Kidney glomerular epithelial cell (primary cell): ENCODE data around the gene LRRFIP1.

Experiments used
- DNase-seq: peaks from one replicate; lab custom pipeline; 2025; lab: John Stamatoyannopoulos, UW

The LRRFIP1 gene

DNA sequence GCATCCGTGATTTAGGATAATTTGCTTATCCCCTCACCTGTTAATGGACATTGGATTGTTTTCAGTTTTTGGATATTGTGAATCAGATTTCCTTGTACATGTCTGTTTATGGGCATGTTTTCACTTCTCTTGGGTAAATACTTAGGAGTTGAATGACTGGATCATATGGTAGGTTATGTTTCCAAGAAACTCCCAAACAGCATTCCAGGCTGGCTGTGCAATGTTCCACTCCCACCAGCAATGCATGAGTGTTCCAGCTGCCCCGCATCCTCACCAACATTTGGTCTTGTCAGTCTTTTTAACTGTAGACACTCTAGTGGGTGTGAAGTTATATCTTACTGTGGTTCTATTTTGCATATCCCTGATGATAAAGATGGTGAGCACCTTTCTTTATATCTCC lies 8.9 kb upstream of the LRRFIP1 start:
- peak; percentile 10 for DNase-seq

GRCh38 chr2:237623428-237624403 lies 3.7 kb upstream of the LRRFIP1 start:
- DNase-seq, result no peak

DNA sequence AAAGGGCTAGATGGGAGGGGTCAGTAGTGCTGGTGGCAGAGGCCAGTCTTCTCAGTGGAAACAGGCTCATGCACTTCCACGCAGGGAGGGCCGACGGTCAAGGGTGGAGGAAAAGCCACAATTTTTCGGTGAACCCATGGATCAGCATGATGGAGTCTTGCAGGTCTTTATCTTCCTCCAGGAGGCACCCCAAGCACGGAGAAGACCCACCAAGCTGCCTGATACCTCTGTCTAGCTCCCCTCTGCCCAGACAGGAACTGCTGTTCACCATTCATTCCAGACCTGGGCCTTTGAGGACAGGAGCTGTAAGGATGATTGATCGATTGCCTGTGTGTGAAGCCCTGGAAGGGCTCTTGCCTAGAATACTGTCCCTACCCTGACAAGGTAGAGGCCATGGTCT lies 2.8 kb upstream of the LRRFIP1 start:
- DNase-seq, result no peak

DNA sequence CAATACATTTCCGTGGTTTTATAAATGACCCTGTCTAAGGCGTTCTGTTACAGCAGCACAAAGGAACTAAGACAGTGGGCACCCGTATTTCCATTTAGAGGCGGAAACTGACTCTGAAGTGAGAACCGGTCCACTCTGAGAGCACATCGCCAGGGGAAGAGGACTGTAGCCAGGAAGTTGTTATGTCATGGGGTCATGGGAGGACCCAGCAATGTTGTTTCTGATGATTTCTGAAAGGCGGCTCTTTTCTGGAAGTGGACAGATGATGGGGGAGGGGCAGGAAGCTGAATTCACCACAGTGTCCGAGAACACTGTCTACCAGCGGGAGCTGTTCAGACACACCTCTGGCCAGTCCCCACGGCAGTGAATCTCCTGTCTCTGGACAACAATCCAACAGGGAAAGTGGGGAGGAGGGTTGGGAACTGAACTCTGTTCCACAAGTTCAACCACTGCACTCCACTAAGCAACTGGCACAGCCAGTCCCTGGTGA lies 2.1 kb upstream of the LRRFIP1 start:
- DNase-seq, result no peak

GRCh38 chr2:237625777-237626176 lies 1.6 kb upstream of the LRRFIP1 start:
- no peak for DNase-seq

- no peak for DNase-seq
Observed at GRCh38 chr2:237626813-237627440, 460 bp upstream of the LRRFIP1 start.

DNA sequence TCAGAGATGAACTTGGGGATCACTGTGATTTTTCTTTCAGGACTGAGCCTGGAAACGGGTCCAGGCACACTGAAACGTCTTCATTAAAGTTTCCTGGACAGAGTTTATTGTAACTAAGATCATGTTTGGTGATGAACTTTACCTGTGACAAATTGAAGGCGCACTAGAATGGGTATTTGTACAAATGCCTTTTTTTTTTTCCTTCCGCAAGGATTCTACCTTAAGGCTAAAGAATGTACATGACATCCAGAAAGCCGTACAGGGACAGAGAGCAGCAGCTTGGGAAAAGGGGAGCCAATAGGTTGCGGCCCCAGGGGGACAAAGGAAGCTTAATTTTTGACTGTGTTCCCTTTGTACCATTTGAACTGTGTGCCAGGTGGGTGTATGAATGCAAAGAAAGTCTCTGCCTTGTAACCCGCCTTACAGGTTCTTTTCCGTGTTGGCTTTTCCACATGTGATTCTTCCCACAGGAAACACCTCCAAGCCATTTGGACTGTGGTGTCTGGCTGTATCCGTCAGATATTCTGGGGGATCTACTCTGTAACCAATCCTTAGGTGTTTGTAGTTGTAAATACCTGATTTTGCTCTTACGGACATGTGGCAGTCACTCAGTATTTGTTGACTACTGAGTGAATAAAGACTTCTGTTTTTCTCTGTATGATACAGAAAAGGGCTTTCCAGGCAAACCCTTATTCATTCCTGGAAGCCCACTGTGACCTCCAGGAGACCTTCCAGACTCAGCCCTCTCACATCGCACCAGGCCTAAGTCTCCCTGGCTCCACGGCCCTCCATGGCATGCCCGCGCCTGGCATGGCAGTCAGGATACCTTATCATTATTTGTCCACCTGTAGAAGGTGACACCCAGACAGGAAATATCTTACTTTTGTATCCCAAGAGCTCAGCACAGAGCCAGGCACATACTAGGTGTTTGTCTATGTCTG lies 1.1 kb downstream of the LRRFIP1 start:
- no peak for DNase-seq

DNA sequence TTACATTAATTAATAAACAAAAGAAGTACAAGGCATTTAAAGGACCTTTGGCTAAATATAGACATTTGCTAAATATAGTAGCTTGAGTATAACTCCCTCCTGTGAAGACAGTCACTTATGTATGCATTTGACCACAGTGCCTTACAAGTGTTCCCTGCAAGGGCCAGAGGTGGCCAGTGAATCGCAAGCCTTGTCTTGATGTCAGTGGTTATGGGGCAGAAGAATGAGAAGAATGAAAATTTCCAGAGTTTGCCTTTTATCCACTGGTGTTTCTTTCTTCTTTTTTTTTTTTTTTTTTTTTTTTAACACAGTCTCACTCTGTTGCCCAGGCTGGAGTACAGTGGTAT lies 1.8 kb downstream of the LRRFIP1 start:
- no peak for DNase-seq

- peak; percentile 10 for DNase-seq
Observed at GRCh38 chr2:237629739-237630138, 2.4 kb downstream of the LRRFIP1 start.

GRCh38 chr2:237630216-237631000 lies 3.0 kb downstream of the LRRFIP1 start:
- DNase-seq, result no peak

DNA sequence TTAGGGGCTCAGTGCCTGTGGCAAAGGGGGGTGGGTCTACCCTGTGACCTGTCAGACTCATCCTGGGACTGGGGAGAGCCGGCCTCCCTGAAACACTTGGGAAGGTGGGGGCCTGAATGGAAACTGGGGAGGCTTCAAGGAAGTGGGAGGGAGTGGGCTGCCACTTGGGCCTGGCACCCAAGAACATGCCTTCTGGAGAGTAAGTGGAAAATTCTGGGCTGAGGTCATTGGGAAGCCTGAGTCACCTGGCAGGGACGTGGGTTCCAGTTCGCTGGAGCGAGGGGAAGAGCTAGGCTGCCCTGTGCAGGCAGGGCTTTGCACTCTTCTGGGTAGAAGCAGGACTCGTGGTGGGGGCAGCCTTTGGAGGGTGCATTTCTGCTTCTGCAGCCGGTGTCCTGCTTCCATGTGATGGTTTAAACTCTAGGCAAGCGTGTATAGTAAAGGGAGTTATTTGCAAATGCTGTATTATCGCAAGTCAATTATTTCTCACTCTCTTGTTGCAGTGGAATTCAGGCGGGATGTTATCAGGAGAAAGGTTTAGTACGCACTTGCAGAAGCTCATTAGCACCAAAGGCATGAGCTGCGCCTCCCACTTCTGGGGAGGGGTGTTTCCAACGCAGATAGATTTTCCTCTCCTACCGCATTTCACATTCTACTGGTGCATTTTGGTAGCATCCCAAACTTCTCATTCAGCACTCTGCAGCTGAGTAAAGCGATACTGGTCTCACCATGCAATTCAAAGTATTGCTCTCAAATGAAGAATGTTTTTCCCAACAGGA lies 3.8 kb downstream of the LRRFIP1 start:
- peak; percentile 74 for DNase-seq

GRCh38 chr2:237631801-237632585 lies 4.6 kb downstream of the LRRFIP1 start:
- no peak for DNase-seq

GRCh38 chr2:237633061-237633561 lies 5.7 kb downstream of the LRRFIP1 start:
- DNase-seq, result no peak

GRCh38 chr2:237636578-237636977 lies 9.2 kb downstream of the LRRFIP1 start:
- no peak for DNase-seq

GRCh38 chr2:237637429-237638135 lies 10.2 kb downstream of the LRRFIP1 start:
- DNase-seq, result no peak

GRCh38 chr2:237638176-237638575 lies 10.8 kb downstream of the LRRFIP1 start:
- no peak for DNase-seq

- no peak for DNase-seq
Observed at GRCh38 chr2:237639052-237639835, 11.9 kb downstream of the LRRFIP1 start.

DNA sequence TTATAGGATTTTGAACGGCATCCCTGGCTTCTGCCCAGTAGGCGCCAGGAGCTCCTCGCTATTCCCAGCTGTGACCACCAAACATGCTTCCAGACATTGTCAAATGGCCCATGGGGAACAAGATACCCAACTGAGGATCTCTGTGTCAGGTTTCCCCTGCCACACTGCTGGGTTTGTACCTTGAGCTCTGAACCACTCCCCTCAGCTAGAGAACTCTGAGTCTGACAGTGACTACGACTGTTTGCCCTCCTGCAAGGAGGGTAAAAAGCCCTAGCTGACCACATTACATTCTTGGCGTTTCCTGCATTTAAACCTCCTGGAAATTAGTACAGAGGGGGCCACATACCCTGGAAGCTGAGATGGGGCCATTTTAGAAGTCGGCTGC lies 12.4 kb downstream of the LRRFIP1 start:
- no peak for DNase-seq
